Retina (tissue), 1 donor: ENCODE data around the gene PON3.

Experiments
- DNase-seq: peaks from one replicate; pipeline ENCODE4 v3.0.0-alpha.2; 2016

PON3 gene

GRCh38 chr7:95338832-95339231, 57.3 kb downstream of the PON3 start:
- DNase-seq: no peak

- DNase-seq: no peak
Observed at GRCh38 chr7:95335093-95335492, 61.1 kb downstream of the PON3 start.

- DNase-seq: no peak
Observed at GRCh38 chr7:95334447-95334846, 61.7 kb downstream of the PON3 start.

GRCh38 chr7:95330961-95331337, 65.2 kb downstream of the PON3 start:
- DNase-seq: no peak

- no peak for DNase-seq
Observed at GRCh38 chr7:95330204-95330960, 65.8 kb downstream of the PON3 start.

GRCh38 chr7:95327356-95327755, 68.8 kb downstream of the PON3 start:
- DNase-seq: no peak

- no peak for DNase-seq
Observed at GRCh38 chr7:95324431-95324830, 71.7 kb downstream of the PON3 start, which contains the start of gene PON1. Gene PON1, minus strand, starts transcription at chr7:95324532. Its CDS starts 57 bp downstream, at chr7:95324475.

- DNase-seq: no peak
Observed at GRCh38 chr7:95323410-95324129, 72.6 kb downstream of the PON3 start.

GRCh38 chr7:95322854-95323253, 73.3 kb downstream of the PON3 start:
- DNase-seq: no peak

GRCh38 chr7:95322396-95322795, 73.8 kb downstream of the PON3 start:
- DNase-seq: no peak

GRCh38 chr7:95321720-95322119, 74.5 kb downstream of the PON3 start:
- DNase-seq: no peak

- DNase-seq: no peak
Observed at GRCh38 chr7:95320651-95321050, 75.5 kb downstream of the PON3 start.

GRCh38 chr7:95319570-95319969, 76.6 kb downstream of the PON3 start:
- DNase-seq: no peak

- no peak for DNase-seq
Observed at GRCh38 chr7:95318501-95319100, 77.6 kb downstream of the PON3 start.

- DNase-seq: no peak
Observed at GRCh38 chr7:95317966-95318365, 78.2 kb downstream of the PON3 start.

- no peak for DNase-seq
Observed at GRCh38 chr7:95317546-95317945, 78.6 kb downstream of the PON3 start.

- no peak for DNase-seq
Observed at GRCh38 chr7:95316588-95316987, 79.6 kb downstream of the PON3 start.

- DNase-seq: no peak
Observed at GRCh38 chr7:95312561-95312960, 83.6 kb downstream of the PON3 start.

- DNase-seq: no peak
Observed at GRCh38 chr7:95311389-95311788, 84.8 kb downstream of the PON3 start.

GRCh38 chr7:95309951-95310350, 86.2 kb downstream of the PON3 start:
- no peak for DNase-seq
